GM19023 (cell line): Measurements from ENCODE around the gene DBNL.

Source experiments
- ATAC-seq: cut with Tn5 transposase; IDR thresholded peaks from one replicate; pipeline ENCODE4 v1.9.1; 2021; ENCODE audit warnings: mild to moderate bottlenecking, moderate library complexity; ENCODE audit not compliant: unreplicated experiment

DBNL gene

GRCh38 chr7:44076101-44076895 is 31.8 kb downstream of the DBNL start:
- ATAC-seq, result no peak

- ATAC-seq, result no peak
These were observed 32.6 kb downstream of the DBNL start for GRCh38 chr7:44077061-44077460.

GRCh38 chr7:44077681-44078091 is 33.2 kb downstream of the DBNL start:
- no peak for ATAC-seq

GRCh38 chr7:44078521-44078920 is 34.0 kb downstream of the DBNL start:
- ATAC-seq, result no peak

GRCh38 chr7:44079331-44080021 is 35.0 kb downstream of the DBNL start:
- no peak for ATAC-seq

- no peak for ATAC-seq
These were observed 35.6 kb downstream of the DBNL start for GRCh38 chr7:44080118-44080517.

- ATAC-seq, result no peak
These were observed 36.3 kb downstream of the DBNL start for GRCh38 chr7:44080686-44081265.

- ATAC-seq, result no peak
These were observed 36.8 kb downstream of the DBNL start for GRCh38 chr7:44081266-44081748.

- ATAC-seq, result peak; percentile 93
These were observed 38.2 kb downstream of the DBNL start for GRCh38 chr7:44082541-44083207.

- no peak for ATAC-seq
These were observed 39.3 kb downstream of the DBNL start for GRCh38 chr7:44083796-44084195.

GRCh38 chr7:44084701-44085100 is 40.2 kb downstream of the DBNL start:
- ATAC-seq, result no peak

- no peak for ATAC-seq
These were observed 41.0 kb downstream of the DBNL start for GRCh38 chr7:44085546-44085945.

GRCh38 chr7:44086627-44087026 is 42.1 kb downstream of the DBNL start:
- no peak for ATAC-seq

GRCh38 chr7:44087911-44088838 is 43.7 kb downstream of the DBNL start:
- no peak for ATAC-seq

GRCh38 chr7:44093102-44093641 is 48.7 kb downstream of the DBNL start:
- no peak for ATAC-seq

GRCh38 chr7:44094365-44094764 is 49.9 kb downstream of the DBNL start:
- ATAC-seq, result no peak

GRCh38 chr7:44094883-44095592 is 50.5 kb downstream of the DBNL start:
- ATAC-seq, result no peak

- no peak for ATAC-seq
These were observed 51.3 kb downstream of the DBNL start for GRCh38 chr7:44095781-44096180.

- no peak for ATAC-seq
These were observed 51.9 kb downstream of the DBNL start for GRCh38 chr7:44096326-44096881.
